ENCODE results near the gene TCAIM.
"Not testable (repeated sequence)": the region's sequence is repeated elsewhere in the genome, so short reads cannot be mapped to it uniquely, and the experiment has no call there.

TCAIM gene

DNA sequence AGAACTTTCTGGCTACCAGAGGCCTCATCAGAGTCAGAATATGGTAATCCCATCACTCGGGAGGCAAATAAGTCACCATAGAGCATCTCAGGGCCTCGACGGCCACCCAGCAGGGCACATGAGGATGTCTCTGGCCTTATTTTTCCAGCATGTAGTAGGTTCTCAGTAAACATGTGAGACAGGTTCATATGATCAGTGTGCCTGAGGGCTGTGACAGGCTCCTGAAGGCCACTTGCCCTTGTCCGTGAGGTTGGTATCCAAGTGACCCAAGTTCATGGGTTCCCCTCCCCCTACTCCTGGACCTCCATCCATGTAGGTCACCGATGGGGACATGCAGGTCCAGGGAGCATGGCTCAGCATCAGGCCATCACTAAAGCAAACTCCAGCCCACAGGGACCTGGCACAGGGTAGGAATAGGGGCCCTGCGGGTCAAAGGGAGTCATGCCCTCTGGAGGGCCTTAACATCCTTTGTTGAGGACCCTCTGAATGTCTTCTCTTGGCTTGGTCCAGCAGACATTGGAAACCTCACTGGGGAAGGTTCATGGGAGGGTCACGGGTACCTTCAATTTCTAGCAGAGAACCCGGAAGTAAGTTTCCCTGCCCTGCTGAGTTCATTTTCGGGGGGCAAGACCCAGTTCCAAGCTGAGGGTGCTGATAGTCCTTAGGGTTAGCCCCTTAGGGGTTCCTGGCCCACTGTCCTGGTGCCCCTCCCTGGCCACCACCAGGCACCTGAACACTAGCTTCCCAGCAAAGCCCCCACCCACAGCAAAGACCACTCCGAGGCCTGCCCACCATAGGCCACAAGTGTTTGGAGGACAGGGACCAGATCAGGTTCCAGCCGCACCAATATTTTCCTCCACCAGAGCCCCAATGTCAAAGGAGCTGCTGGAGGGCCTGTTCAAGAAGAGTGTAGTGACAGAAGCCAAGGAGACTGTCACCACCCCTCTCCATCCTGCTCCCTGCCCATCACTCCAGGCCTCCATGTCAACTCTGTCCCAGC, 77.8 kb downstream of the TCAIM start:
- DNase-seq (ENCODE audit: low read depth) = no peak

- DNase-seq (ENCODE audit: low read depth) = not testable (repeated sequence)
These were observed 79.6 kb downstream of the TCAIM start for GRCh38 chr3:44418118-44418517.

DNA sequence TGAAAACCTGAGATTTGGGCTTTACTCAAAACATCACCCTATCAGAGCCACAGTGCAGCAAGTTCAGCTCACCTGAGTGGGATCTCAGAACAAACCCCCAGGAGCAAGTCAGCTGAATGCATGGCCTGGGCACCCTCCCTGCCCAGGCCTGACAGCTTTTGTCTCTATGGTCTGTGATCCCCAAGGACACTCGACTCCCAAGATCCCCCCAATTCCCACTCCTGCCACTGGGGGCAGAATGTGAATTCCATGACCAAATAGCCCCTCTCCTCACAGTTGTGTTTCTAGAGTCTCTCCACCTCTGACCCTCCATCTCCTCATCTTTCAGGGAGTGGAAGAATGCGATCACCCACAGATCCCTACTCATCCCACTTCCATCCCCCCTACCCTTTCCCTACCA, 80.0 kb downstream of the TCAIM start:
- DNase-seq (ENCODE audit: low read depth) = peak; percentile 8

GRCh38 chr3:44419116-44419922, 80.8 kb downstream of the TCAIM start:
- no peak for DNase-seq (ENCODE audit: low read depth)

GRCh38 chr3:44419923-44420650, 81.5 kb downstream of the TCAIM start:
- DNase-seq (ENCODE audit: low read depth) = no peak

GRCh38 chr3:44420676-44421075, 82.1 kb downstream of the TCAIM start:
- peak; percentile 11 for DNase-seq (ENCODE audit: low read depth)

DNA sequence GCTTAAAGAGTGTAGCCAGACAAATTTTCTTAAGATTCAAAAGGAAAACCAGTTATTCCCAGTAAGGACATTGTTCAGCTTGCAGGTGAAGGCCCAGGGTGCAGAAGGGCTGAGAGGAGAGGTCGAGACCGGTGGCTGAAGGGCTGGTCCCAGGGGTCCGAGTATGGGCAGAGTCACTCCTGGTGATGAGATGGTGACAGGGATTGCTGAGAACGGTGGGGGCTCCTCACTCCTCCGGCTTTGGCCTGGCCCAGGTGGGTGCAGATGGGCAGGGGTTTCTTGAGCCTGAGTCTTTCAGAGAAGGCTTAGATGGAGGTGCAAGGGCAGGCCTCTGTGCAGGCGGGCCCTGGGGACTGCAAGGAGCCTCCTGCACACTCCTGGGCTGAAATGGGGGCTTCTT, 82.7 kb downstream of the TCAIM start:
- DNase-seq (ENCODE audit: low read depth) = no peak

GRCh38 chr3:44424758-44425157, 86.2 kb downstream of the TCAIM start:
- no peak for DNase-seq (ENCODE audit: low read depth)

- DNase-seq (ENCODE audit: low read depth) = no peak
These were observed 89.1 kb downstream of the TCAIM start for GRCh38 chr3:44427683-44428082.

DNA sequence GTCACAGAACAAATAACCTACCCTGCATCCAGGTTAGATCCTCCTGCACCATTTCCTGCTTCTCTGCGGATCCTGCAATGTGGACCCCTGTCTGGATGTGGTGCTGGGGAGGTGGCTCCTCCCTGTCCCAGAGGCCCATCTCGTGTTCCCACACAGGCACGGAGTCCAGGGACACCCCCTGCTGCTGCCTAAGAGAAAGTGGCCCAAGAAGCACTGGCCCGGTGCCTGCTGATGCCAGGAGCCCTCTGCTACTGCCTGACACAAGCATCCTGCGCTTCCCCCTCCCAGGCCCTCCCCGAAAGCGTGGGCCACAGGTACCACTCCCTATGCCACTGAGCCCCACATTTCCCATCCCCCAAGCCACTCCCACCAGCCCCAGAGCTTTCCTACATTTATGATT, 90.3 kb downstream of the TCAIM start:
- no peak for DNase-seq (ENCODE audit: low read depth)

GRCh38 chr3:44429459-44429858, 90.9 kb downstream of the TCAIM start:
- DNase-seq (ENCODE audit: low read depth) = no peak

DNA sequence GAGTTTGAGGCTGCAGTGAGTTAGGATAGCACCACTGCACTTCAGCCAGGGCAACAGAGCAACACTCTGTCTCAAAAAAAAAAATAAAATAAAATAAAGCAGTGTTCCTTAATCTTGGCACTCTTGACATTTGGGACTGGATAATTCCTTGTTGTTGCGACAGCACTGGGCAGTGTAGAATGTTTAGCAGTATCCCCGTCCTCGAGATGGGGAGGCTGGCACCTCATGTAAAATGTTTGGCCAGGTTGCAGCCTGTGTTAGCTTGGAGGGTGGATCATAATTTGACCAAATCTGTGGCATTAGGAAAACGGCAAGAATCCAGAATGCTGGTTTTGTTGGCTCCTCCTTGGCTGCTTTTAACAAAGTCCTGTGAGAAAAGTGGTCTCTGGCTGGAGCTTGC, 91.9 kb downstream of the TCAIM start:
- no peak for DNase-seq (ENCODE audit: low read depth)

- no peak for DNase-seq (ENCODE audit: low read depth)
These were observed 96.4 kb downstream of the TCAIM start for GRCh38 chr3:44434834-44435510.

- no peak for DNase-seq (ENCODE audit: low read depth)
These were observed 97.6 kb downstream of the TCAIM start for GRCh38 chr3:44436181-44436580.

- no peak for DNase-seq (ENCODE audit: low read depth)
These were observed 99.2 kb downstream of the TCAIM start for GRCh38 chr3:44437800-44438199.

DNA sequence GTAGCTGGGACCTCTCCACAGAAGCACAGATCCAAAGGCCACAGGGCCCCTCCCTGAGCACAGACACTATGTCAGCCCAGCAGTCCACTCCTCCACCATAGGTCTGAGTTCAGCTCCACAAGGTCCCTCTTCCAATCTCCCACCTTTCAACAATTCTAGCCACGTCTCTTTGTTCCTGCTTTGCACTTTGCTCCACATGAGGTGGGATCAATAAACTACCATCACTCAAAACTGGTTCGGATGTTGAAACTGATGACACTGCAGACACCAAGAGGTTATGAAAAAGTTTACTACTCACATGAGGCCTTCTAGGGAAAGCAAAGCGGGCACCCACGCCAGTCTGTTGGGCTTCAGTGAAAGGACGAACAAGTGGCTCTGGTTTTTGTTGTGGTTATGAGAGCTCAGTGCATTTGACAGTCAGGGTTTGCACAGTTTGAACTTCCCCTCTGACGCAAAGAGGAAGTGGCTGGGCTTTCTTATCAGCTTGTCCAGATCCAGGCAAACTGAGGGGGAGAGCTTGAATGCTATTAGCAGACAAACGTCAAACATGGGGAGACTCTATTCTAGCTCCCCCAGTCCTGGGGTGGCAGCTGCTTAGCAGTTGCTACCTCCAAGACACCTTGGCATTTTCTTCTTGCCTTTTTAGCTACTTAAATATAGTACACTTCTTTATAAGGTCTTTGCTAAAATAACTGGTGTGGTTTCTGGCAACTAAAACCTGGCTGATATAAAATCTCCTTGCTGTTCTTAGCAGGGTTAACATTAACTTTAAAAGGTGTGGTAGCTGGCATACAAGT, 101.1 kb downstream of the TCAIM start:
- no peak for DNase-seq (ENCODE audit: low read depth)

- DNase-seq (ENCODE audit: low read depth) = no peak
These were observed 104.2 kb downstream of the TCAIM start for GRCh38 chr3:44442596-44443309.

DNA sequence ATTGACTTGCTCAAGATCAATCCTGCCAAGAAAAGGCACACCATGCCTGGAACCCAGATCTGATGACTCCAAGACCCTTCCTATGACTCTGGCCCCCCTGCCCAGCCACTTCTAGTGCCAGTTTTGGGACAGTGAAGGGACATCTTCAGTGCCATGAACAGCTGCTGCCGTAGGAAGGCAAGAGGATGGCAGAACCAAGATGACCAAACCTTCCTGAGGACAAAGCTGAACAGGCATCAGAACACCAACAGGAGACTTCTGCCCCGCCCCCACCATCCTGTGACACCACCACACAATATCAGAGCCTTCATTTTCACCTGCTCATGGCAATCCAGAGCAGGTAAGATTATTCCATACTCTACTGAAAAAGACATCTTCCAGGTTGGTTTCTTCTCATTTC, 105.9 kb downstream of the TCAIM start:
- no peak for DNase-seq (ENCODE audit: low read depth)

- no peak for DNase-seq (ENCODE audit: low read depth)
These were observed 106.5 kb downstream of the TCAIM start for GRCh38 chr3:44444896-44445691.
